RKO (cell line): ENCODE measurements around the gene FANCI.

Source experiments
- DNase-seq: peaks from one replicate; pipeline ENCODE4 v3.0.0-alpha.2; 2016; ENCODE audit warnings: low spot score

FANCI gene

DNA sequence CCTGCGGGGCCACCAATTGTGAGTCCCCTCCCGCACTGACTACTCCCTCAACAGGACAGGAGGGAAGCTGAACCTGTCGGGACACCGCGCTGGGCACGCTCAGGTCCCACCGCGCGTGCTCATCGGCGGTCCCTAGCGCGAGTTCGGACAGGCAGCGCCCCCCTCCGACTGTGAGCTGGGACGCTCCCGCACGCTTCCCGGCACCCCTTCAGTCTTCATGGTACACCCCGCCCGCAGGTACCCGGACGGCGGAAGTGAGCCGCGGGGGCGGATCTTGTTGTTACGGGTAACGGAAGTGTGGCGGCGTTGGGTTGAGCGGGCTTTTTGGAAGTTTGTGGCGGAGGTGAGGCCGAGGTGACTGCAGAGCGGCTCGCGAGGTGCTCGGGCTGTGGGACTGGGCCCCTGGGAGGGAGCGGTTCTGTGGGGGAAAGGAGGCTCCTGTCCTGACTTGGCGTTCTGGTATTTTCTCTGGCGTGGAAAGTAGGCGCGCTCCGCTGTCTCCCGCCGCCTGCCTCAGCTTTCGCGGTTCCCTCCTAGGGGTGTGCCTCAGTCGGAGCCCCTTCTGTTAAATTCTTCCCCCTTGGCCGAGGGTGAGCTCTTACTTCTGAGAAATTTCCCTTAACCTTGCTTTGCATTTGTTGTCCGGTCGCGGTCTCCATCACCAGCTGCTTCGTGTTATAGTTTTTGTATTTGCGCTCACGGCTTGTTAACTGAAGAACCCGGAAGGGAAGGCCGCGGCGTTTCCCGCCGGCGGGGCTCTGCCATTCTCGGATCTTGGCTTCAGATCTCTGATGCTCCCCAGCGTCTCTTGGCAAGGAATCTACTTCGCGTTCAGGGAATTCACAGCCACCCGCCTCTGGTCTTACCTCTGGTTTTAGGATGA, at the start of gene FANCI:
Gene FANCI (plus strand): TSS at position 289 of the 883 bp plus-strand sequence. CDS start 3,669 bp downstream, outside the sequence.
- peak; percentile 95 for DNase-seq

DNA sequence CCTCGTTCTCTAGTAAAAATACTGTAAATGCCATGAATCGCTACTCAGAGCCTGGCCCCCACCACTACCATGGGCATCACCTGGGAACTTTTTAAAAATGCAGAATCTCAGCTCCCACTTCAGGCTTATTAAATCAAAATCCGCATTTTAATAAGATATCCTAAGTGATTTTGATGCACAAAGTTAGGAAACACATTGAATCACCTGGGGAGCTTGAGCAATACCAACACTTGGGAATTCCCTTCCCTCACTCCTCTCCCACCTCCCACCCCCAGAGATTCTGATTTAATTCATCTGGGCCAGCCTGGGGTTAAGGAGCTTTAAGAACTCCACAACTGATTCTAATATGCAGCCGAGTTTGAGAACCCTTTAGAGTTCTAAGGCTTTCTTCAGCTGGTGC, 49.2 kb upstream of the FANCI start:
- DNase-seq = no peak

GRCh38 chr15:89195836-89196235, 47.9 kb upstream of the FANCI start:
- no peak for DNase-seq

DNA sequence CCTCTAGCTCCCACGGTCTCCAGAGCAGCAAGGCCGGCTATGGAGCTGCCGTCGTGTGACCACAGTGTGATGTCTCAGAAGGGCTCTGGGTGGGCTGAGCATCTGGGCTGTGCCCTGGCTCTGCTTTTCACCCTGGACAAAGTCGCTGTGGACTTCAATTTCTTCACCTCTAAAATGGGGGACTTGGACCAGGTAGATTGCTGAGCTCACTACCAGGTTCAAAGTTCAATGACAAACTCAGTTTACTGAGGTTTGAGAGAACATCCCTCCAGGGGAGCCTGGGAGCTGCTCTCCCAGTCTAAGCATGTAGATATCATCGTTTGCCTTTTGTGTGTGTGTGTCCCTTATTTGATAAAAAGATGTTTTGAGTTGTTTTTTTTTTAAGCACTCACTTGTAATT, 47.5 kb upstream of the FANCI start:
- DNase-seq = no peak

- no peak for DNase-seq
Observed at GRCh38 chr15:89196994-89197393, 46.8 kb upstream of the FANCI start.

DNA sequence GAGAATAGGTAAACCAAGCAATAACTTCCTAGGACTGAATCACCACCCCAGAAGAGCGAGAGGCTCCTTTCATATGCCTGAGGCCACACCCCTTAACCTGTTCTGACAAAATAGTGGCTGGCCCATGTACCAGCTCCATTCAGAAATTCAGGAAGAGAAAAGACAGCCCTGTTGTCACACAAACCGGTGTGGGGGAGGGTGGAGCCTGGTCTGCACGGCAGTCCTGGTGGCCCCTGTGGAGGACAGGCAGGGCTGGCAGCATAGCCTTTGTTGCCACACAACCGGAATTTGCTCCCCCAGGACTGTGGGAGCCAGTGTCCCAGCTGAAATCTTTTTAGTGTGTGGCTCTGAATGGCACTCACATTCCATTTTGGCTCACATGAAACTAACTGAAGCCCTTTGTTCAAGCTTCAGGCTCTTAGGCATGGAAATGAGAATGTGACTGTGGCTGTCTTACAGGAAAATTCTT, 46.2 kb upstream of the FANCI start:
- DNase-seq = no peak

GRCh38 chr15:89198196-89198595, 45.6 kb upstream of the FANCI start:
- no peak for DNase-seq

GRCh38 chr15:89198934-89199333, 44.8 kb upstream of the FANCI start:
- DNase-seq = no peak

DNA sequence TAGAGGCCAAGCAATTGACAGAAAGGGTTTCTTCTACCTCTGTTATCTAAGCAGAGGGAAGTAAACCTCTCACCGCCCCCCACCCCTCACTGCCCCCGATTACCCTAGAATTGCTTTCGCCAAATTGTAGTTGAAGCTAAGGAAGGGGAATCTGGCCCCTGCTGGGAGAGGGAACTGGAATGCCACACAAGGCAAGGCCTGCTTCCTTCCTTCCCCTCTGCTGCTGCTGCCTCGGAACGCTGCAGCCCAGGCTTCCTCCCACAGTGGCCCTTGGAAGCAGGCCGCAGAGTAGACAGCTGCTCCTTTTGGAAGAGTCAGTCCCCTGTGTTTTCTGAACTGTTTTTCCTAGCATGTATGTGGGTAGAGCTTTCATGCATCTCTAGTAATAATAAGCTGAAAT, 44.0 kb upstream of the FANCI start:
- no peak for DNase-seq

DNA sequence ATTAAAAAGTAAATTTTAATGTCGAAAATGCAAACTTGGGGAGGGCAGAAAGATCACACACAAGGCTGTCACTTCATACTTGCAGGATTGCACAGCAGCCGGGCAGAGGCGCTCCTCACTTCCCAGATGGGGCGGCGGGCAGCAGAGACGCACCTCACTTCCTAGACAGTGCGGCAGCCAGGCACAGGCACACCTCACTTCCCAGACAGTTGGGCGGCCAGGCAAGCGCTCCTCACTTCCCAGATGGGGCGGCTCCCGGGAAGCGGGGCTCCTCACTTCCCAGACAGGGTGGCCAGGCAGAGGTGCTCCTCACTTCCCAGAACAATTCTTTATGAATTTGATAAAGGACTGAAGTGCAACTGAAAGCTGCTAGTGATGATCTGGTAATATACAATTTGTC, 43.6 kb upstream of the FANCI start:
- DNase-seq = no peak

DNA sequence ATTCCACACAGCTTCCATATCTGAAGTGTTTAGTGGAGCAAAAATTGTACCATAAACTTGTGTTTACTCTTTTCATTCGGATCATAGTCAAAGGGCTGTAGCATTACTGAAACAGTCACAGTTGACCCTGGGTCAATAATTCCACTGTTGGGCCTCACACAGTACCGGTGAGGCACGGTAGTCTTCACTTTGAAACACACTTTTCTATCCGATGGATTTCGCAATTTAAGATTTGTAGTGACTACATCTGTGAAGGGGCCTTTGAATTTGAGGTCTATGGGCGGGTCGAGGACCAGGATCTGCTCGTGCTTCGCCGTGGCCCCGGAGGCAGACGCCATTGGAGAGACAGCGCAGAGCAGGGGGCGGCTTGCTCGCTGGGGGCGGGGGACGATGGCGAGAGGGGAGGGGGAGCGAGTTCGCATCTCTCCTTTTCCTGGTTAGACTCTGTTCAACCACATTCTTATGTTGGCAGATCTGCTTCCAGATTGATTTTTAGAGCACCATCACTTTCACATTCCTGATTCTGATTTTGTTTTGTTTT, 42.2 kb upstream of the FANCI start:
- DNase-seq = no peak

DNA sequence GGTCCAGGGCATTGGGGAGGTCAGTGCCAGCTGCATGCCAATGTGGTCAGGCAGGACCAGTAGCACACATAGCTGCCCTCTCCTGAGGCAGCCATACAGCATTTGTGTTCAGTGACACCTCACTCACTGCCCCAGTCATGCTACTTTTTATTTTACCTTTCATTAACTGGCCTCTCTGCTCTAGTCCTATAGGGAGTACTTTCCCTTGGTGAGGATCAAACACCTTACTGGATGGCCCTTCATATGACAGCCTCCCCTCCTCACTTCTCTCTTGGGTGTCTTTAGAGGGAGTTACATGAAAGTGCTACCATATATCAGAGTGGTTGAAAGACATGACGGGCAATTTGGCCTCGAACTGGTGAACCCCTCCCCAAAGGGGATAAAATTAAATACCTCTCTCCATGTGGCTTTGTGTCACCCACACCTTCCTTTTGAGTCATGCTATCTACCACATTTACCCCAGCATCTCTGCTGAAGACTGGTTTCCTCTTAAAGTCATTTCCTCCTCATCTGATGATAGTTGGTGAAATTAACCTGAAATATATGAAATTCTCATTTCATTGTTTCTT, 40.0 kb upstream of the FANCI start:
- DNase-seq = no peak

- no peak for DNase-seq
Observed at GRCh38 chr15:89205991-89206585, 37.7 kb upstream of the FANCI start.

DNA sequence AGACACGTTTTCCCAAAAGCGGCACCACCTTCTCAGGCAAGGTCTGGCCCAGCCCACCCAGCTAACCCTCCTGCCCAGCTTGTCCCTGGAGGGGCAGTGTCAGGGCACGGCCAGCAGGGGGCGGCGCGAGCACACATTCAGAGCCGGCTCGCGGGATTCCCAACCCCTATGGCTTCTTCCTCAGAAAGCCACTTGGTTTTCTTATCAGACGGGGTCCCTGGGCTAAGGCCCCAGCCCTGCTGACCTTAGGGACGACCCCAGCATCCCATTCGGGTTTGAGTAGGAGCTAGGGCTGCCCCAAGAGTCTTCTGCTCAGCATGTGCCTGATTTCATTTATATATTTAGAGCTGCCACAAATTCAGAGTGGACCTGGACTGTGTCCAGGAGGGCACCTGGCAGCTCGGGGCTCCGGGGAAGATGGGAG, 36.9 kb upstream of the FANCI start:
- DNase-seq = peak; percentile 77

- no peak for DNase-seq
Observed at GRCh38 chr15:89208256-89208655, 35.5 kb upstream of the FANCI start.

- no peak for DNase-seq
Observed at GRCh38 chr15:89209057-89209456, 34.7 kb upstream of the FANCI start.

DNA sequence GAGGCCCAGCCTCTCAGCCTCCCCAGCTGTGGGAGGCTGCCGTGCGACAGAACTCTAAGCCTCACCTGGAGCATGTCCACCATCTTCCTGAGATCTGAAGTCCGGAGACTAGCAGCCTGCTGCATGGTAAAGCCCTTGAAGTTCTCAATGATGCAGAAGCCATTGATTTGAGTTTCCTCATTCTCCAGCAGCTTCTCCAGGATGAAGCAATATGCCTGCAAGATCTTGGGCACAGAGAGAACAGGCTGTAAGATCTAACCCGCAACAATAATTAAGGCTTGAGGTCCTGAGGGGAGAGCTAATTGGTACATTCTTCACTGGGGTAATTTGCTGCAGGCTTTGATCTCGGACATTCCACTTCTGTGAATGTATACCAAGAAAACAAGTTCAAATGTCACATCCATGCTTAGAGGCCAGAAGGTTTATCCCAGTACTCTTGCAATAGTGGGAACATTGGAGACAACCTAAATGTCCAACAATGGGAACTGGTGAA, 32.1 kb upstream of the FANCI start:
- no peak for DNase-seq

- no peak for DNase-seq
Observed at GRCh38 chr15:89215627-89216026, 28.2 kb upstream of the FANCI start.

DNA sequence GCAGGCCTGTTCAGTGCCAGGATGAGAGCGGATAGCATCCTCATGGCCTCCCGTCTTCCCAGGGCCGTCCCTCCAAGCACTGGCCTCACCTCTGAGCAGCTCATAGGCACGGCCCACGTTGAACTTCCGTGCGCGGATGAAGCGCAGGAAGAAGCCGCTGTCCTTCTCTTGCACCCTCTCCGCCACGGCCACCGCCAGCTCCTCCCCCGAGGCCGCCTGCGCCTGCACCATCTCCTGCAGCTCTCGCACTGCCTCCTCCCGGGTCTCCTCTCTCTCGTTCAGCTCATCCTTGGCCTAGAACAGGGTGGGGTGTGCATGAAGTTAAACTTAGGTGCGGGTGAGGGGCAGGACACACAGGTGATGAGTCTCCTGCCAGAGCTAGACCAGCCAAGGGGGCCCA, 26.7 kb upstream of the FANCI start:
- DNase-seq = no peak

GRCh38 chr15:89217686-89218376, 25.9 kb upstream of the FANCI start:
- DNase-seq = no peak

- no peak for DNase-seq
Observed at GRCh38 chr15:89218531-89218930, 25.2 kb upstream of the FANCI start.

DNA sequence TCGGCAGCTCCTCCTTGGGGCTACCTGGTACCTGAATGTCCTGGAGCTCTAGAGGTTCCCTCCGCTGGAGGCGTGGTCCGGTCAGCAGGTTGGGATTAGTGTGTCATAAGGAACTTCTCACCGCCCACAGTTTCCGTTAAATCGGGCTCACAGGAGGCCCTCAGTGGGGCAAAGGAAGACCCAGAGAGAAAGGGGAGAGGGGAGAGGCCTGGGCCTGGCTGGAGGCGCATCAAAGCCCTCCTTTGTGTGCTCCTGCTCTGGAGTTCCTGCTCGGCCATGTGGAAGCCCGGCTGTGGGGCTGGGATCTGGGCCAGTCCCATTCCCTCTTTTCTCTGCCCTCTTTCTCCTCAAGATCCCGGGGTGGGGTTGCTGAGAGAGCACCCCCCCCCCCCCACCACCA, 22.2 kb upstream of the FANCI start, which contains the start of gene RLBP1:
Gene RLBP1 (minus strand): TSS at position 37 of the 400 bp plus-strand sequence. CDS start 2,604 bp downstream, outside the sequence.
- DNase-seq = no peak
